Activated naive CD4-positive, alpha-beta T cell (primary cell): ENCODE measurements around the gene SLC66A1.

Source experiments
- DNase-seq, 4 experiments: peaks; one replicate each; lab custom pipeline; 2025; lab: John Stamatoyannopoulos, UW

SLC66A1 gene

GRCh38 chr1:19363536-19364152, 51.5 kb downstream of the SLC66A1 start:
- no peak for DNase-seq

- DNase-seq: no peak
Measured at GRCh38 chr1:19365721-19366120, 53.6 kb downstream of the SLC66A1 start.

GRCh38 chr1:19366599-19367536, 54.7 kb downstream of the SLC66A1 start:
- no peak for DNase-seq

- no peak for DNase-seq
Measured at GRCh38 chr1:19367584-19368041, 55.5 kb downstream of the SLC66A1 start.

- DNase-seq: no peak
Measured at GRCh38 chr1:19368050-19368449, 55.9 kb downstream of the SLC66A1 start.

GRCh38 chr1:19368964-19369363, 56.8 kb downstream of the SLC66A1 start:
- DNase-seq: no peak

GRCh38 chr1:19369396-19370090, 57.4 kb downstream of the SLC66A1 start:
- DNase-seq: no peak

GRCh38 chr1:19370453-19371170, 58.5 kb downstream of the SLC66A1 start:
- no peak for DNase-seq

GRCh38 chr1:19371226-19372135, 59.4 kb downstream of the SLC66A1 start:
- no peak for DNase-seq

- DNase-seq: no peak
Measured at GRCh38 chr1:19372136-19372514, 60.0 kb downstream of the SLC66A1 start.

- no peak for DNase-seq
Measured at GRCh38 chr1:19372602-19373001, 60.5 kb downstream of the SLC66A1 start.

- DNase-seq: no peak
Measured at GRCh38 chr1:19373211-19374082, 61.3 kb downstream of the SLC66A1 start.

- no peak for DNase-seq
Measured at GRCh38 chr1:19374083-19374801, 62.1 kb downstream of the SLC66A1 start.

- DNase-seq: no peak
Measured at GRCh38 chr1:19374926-19375325, 62.8 kb downstream of the SLC66A1 start.

- DNase-seq: no peak
Measured at GRCh38 chr1:19375631-19376400, 63.7 kb downstream of the SLC66A1 start.

GRCh38 chr1:19376428-19377372, 64.6 kb downstream of the SLC66A1 start:
- no peak for DNase-seq
